H1 (cell line): ENCODE data around the gene CTSC. TPM values are rescaled to one million over a fixed set of nuclear protein-coding genes. Genes with fewer than 3 reads are reported as not detected.

ENCODE experiments used
- PHF8 ChIP-seq: fragments of 200-600 bp; sonication (generic); conservative IDR thresholded peaks from 2 replicates; pipeline ENCODE4 v1.7.1; 2012; ENCODE audit warnings: low read depth, mild to moderate bottlenecking, inconsistent platforms, low read length, moderate library complexity
- polyA plus RNA-seq, 7 experiments: library from polyadenylated mRNA; depleted of rRNA in 3 of 7; stranded (reverse) in 5 of 7; unstranded in 2 of 7; fragments of >200 nt in 5 of 7; fragments of 200-250 nt in 2 of 7; gene quantifications; 1 replicate in 5 of 7; 2 replicates in 1 of 7; 4 replicates in 1 of 7; pipeline versions ENCODE4 v1.2.1 to v1.2.3, GENCODE V29; 2011 to 2013; ENCODE audit warnings: missing spikeins in 2 of 7, mixed read lengths in 2 of 7
- total RNA-seq: library from RNA; stranded (reverse); fragmentation: NEBNext Ultra II Directional; extraction: Animal tissue kit (Norgen Biotek cat#: 25700); gene quantifications from 2 replicates; pipeline ENCODE4 v1.2.1, GENCODE V29; 2021

The CTSC gene
- total and polyA plus RNA-seq, 2 of the 8 experiments (the other 6 are each of a cell fraction or from before 2014, with no cell fraction given): 347 to 369 TPM

DNA sequence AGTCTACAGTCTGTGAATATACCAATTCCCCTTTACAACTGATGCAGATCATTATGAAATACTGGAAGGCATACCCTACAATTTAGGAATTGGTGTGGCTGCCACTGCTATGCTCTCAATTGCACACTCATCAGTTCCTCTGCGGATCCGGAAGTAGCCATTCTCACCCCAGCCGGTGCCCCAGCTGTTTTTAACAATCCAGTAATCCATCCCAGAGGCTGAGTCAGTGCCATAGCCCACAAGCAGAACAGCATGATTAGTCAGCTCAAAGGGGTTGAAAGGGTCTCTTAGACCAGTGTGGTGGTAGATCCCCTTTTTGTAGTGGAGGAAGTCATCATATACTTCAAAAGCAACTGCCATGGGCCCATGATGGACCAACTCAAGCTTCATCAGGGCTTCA is 43.6 kb downstream of the CTSC start (continued):
- no peak for TF ChIP-seq PHF8
